HG03095 (cell line): ENCODE measurements around the gene TMEM178B.

Source experiments
- ATAC-seq: cut with Tn5 transposase; IDR thresholded peaks from one replicate; pipeline ENCODE4 v1.9.1; 2021; ENCODE audit warnings: moderate library complexity; ENCODE audit not compliant: unreplicated experiment

TMEM178B gene

DNA sequence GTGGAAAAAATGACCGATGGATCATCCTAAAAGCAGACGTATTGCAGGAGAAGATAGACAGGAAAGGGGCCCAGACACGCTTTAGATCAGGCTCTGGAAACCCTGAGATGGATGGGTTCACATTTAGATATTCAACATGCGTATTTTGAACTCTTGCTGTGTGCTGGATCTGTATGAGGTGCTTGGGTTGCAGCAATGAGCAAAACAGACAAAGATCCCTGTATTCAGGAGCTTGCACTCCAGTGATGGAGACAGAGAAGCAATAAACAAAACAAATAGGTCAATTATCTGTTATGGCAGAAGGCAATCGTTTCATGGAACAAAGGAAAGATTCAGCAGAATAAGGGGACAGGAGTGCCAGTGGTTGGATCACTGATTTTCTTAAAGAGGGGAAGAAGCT lies 275.5 kb downstream of the TMEM178B start:
- ATAC-seq = no peak

DNA sequence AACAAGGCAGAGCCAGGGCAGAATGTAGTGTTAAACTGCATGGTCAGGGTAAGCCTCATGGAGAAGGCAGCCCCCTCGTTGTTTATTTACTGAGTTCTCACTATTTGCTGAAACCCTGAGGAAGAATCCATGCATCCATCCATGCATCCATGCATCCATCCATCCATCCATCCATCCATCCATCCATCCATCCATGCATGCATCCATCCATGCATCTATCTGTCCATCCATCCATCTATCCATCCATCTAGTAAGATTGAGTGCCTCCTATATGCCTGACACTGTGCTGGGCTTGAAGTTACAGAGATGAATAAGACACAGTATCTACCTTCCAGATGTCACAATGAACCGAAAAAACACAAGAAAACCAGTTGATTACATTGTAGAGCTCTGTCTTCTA lies 275.9 kb downstream of the TMEM178B start:
- no peak for ATAC-seq

DNA sequence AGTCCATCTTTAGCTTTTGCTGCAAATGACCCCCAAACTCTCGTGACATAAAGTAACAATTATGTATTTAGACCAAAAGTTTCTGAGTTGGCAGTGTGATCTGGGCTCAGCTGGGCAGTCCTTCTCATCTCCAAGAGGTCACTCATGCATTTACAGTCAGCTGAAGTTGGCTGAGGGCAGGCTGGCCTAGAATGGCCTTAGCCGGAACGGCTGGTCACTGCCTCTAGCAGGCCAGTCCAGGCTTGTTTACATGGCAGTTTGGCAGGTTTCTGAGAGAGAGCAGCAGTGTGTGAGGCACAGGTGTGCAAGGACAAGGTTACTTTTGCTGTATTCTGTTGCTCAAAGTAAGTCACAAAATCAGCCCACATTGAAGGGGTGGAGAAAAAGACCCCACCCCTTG lies 277.3 kb downstream of the TMEM178B start:
- no peak for ATAC-seq

DNA sequence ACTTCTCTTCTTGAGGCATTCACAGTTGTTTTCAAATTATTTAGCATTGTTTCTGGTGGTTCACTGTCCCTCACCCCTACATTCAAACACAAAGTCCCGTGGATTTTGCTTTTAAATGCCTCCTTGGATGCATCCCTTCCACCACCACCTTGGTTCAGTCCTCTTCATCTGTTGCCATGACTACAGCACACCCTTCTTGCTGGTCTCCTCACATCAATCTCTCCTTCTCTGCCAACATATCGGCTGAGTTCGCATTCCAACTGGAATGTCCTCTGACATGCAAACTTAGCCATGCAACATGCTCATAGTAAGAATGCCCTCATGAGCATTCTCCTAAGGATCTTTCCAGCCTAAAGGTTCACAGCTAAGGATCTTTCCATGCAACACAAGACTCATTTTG lies 279.1 kb downstream of the TMEM178B start:
- no peak for ATAC-seq

DNA sequence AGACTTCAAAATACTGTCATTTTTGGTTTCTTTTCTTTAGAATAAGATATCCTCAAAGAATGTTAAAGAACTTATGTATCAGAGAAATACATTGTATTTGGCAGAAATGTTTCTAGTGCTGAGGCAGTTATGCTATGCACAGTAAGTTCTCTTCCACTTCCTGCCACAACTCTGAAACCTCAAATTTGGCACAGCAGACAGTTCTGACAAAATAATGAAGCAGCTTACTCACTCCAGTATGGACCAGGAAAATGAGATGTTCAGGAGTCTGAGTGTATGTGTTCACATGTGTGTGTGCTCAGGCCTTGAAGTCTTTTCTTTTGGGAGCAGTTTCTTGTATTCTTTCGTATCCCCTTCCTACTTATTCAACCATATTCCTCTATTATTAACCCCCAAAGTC lies 280.4 kb downstream of the TMEM178B start:
- no peak for ATAC-seq

DNA sequence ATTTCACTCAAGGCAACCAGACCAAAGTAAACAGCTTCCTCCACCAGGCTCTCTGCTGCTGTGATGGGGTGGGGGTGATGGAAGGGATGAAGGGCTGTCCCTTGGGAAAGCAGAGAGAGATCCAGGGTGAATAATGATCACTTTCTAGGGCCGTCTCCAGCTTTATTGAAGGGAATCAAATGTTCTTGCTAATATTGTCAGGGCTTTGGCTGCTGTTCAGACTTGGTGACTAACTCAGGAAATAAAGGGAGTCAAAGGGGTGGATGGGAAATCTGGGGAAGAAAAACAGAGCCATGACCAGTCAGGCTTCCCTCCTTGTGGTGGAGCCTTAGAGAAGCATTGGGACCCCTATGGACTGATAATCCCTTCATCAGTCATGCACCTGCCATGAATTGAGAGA lies 281.2 kb downstream of the TMEM178B start:
- ATAC-seq = no peak

DNA sequence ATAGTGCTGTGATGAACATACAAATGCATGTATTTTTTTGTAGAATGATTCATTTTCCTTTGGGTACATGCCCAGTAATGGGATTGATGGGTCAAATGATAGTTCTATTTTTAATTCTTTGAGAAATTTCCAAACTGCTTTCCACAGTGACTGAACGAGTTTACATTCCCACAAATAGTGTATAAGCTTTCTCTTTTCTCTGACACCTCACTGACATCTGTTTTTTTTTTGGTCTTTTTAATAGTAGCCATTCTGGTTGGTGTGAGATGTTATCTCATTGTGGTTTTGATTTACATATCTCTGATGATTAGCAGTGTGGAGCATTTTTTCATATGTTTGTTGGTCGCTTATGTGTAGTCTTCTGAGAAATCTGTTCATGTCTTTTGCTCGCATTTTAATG lies 282.3 kb downstream of the TMEM178B start:
- ATAC-seq = no peak

DNA sequence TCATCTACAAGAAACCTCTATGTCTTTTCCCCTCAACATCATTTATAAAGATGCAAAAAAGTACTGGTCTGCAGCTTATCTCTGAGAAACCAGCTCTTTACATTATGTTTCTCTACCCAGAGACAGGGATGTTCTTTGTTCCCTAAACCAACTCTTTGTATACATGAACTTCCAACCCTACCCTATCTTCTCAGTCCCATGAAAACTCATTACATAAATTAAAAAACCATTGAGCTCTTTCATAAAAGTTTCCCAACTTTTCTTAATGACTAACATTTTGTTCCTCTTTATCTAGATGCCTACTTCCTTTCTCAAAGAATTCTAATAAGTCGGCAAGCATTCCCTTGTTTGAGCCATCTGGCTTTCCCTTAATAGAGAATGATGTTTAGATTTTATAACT lies 284.5 kb downstream of the TMEM178B start:
- no peak for ATAC-seq

DNA sequence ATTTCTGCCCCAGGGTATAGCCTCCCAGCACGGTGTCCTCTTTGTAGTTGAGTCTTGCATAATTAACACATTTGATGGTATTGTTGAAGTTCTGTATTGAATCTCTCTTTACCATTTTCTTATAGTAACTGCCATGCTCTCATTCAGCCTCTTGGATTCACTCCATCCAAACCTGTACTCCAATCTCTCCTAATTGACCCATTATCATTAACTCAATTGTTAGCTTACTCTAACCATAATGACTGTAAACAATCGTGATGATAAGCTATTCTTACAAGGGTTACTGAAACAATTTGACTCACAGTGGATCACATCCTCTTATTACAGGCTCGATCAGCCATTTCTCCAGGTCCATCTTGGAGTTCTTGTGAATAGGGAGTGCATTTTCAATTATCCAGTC lies 285.4 kb downstream of the TMEM178B start:
- ATAC-seq = no peak

DNA sequence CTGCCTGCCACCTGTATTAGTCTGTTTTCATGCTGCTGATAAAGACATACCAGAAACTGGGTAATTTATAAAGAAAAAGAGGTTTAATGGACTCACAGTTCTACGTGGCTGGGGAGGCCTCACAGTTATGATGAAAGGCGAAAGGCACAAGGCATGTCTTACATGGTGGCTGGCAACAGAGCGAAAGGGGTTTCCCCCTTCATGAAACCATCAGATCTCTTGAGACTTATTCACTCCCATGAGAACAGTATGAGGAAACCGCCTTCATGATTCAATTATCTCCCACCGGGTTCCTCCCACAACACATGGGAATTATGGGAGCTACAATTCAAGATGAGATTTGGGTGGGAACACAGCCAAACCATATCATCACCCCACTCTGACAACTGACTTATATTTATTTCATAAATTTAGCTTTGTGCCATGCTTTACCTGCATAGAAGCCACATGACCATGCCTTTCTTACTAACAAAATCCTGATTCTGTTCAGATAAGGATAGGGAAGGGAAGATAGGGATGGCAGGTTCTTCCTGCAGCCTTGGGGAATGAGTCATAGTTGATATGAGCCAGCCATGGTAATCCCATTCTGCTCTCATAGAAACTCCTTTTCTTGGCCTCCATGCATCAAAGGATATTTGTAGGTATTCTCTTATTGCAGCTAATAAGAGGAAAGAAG lies 286.0 kb downstream of the TMEM178B start:
- ATAC-seq = no peak

DNA sequence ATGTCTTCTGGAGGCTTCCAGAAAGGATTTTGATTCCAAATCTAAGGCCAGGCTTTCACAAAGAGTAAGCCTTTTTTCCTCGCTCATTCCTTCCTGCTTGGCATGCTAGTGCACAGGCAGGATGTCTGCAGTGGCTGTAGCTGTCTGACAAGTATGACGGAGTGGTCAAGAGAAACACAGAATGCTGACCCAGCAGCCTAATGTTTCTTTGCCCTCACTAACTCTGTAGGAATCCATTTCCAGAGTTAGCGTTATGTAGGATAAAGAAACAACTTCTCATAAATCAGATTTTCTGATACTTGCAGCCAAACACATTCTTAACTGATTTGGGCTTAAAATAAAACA lies 286.5 kb downstream of the TMEM178B start:
- no peak for ATAC-seq

DNA sequence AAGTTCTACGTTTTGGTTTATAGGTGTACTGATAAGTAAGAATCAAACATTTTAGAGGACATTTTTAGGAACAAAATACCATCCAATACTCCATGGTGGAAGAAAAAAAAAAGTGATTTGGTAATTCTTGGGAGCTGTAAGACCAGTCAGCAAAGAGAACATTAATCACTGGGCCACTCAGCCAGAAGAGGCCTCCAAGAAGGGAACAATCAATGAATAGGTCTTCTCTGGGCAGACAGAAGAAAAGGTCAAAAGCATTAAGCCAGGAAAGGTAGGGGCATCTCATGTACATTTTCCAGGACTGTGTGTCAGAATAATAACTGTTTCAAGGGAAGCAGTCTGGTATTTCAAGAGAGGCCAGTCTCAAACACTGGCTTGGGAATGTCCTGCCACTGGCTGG lies 286.9 kb downstream of the TMEM178B start:
- no peak for ATAC-seq

DNA sequence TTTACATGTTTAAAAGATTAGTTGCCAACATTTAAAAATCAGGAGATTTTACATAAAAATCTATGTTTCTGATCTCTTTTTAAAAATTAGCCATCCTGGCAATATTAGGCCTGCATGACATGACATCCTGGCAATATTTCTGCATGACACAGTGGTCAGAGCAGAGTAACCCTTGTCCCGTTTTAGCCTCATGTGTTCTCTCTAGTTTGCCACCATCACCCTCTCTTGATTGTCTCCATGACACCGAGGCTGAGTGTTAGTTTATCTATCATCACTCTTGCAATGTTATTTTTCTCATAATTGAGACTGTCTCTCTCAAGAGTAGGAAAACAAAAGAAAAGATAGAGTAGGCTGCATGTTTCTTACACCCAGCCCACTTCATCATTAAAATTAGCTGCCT lies 287.6 kb downstream of the TMEM178B start:
- ATAC-seq = no peak

DNA sequence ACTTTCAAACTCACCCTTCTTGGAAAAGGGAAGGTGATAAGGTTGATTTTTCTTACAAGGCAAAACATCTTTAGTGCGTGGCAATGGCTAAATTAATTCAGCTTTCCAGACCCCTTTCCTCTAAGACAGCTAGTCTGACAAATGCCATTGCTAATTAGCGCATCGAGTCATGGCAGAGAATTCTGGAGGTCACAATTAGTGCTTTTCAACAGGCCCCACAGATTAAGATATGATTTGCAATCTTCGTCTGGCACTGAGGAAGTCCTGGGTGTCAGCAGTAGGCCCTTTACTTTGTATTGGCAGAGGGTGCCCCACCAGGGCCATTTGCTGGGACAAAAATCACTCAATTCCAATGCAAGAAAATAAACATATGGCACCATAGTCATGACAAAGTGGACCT lies 288.1 kb downstream of the TMEM178B start:
- ATAC-seq = no peak

DNA sequence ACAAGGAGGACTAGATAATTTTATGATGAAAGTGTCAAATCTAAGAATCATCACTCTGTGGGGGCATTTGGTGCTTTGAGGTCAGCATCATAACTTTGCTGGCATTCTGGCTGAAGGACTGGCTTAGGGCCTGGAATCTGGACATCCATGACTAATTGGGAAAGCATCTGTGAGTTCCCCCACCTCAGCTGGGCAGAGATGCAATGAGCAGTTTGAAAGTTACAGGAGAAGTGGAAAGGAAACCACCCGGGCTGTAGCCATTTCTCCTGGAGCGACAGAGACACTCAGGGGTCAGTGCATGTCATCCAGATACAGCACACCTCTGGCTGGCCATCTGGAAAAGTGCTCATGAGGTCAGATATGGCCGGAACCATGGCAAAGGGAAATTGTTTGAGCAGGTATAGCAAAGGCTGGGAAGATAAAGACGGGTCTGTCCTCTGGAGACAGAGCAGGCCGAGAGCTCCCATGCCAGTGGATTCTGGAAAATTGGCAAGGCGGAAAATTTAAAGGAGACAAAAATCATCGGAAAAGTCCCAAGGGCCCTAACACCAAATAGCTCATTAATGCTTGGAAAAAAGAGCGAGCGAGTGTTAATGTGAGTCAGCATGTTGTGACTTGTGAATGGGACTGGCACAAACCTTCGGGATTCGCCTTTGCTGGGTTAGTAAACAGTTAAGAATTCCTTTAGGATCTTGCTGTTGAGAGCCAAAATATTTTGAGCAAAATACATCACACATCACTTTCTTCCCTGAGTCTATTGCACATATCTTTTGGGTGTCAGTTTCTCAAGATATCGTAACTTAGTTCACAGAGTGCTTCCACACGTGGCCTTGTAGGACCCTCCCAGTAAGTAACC lies 288.9 kb downstream of the TMEM178B start:
- ATAC-seq = no peak

DNA sequence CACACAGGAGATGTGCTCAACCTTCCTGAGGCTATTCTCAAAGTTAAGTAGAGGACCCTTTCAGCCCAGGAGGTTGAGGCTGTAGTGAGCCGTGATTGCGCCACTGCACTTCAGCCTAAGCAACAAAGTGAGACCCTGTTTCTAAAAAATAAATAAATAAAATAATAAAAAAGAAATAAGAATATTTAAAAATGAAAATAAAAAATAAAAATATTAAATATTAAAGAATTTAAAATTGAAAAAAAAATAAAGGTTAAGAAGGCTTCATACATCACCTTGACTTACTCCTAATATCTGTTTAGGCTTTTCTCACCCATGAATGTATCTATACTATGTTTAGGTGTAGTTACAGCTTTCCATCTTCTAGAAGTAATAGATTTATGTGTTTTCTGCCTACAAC lies 289.9 kb downstream of the TMEM178B start:
- no peak for ATAC-seq

DNA sequence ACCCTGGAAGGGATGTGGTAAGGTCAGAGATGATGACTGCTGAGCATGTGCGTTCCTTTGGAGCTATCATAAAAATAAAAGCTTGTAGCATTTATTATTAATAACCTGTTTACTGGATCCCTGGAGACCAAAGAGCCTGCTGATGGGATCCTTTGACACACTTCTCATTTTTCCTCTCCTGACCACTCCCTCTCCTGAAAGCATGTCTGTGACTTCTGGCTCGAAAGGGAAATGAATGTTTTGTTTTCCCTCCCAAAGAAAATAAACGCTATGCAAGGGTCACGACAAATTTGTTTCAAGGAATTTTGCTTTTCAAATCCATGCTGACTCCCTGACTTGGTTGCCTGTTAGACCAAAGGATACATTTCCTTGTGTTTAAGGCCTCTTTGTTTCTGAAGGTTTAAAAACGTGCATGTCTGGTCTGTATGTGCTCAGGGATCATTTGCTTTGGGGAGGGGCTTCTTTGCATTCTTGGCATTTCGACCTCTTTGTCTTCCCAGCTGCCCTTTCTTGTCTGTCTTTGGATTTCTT lies 292.3 kb downstream of the TMEM178B start:
- no peak for ATAC-seq

DNA sequence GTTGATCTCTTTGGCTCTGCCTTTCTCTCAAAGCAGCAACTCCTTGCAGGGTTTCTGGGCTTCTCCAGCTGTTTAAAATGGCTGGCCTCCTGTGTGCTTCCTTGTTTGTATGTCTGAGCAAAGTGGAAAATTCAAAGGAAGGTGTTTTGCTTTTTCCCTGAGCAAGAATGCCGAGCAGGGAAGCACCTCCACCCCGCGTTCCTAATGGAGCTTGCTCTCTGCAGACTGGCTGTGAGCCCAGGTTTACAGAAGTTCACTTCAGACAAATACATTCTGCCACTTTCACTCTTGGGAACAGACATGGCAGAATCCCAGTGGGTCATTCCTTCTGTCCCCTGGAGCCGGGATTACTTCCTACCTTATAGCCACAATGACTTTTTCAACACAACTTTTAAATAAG lies 295.6 kb downstream of the TMEM178B start:
- no peak for ATAC-seq

DNA sequence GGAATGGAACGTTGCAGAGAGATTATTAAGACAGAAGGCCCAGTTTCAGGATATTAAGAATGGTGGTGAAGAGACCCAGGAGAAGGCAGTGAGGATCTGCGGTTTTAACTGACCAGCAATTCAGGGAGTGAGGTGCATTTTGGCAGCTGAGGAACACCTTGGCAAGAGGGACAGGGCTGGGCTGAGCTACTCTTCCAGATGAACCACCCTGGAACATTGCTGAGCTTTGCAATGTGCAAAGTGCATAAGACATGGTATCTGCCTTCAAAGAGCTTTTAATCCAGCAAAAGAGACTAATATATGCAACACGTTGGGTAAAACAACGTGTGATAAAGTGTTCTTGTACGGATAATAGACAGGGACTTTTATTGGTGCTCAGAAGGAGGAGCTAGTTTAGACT lies 296.3 kb downstream of the TMEM178B start:
- ATAC-seq = no peak

DNA sequence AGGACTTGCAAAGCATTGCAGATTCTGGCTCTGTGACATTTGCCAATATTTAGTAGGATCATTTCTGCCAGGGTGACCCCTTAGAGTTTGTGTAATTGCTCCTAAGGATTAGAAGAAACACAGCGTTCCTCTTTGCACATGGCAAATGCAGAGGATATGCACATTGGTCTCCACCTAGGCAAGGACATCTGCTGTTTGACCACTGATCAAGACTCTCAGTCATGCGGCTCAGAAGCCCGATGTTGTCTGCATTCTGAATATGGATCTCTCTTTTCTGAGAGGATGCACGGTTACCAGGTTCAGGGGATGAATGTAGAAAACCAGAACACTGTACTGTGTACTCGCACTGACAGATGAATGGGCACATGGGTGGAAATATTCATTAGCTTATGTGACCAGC lies 296.8 kb downstream of the TMEM178B start:
- no peak for ATAC-seq

DNA sequence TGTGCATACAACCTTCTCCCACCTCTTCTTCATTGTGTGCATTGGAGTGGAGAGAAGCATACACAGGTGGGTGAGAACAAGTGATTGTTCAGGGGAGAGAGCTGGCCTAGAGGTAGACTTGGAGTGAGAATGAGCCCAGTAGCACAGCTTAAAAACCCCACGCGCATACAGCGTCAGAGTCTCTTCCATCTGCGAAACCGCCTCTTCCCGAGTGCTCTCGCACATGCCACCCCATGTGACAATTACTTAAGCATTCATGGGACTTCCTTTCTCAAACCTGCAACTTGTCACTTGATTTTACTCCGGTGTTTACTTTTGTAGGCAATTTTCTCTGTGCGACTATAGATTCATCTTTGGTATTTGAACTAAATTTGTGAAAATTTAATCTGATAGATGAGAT lies 300.6 kb downstream of the TMEM178B start:
- no peak for ATAC-seq

DNA sequence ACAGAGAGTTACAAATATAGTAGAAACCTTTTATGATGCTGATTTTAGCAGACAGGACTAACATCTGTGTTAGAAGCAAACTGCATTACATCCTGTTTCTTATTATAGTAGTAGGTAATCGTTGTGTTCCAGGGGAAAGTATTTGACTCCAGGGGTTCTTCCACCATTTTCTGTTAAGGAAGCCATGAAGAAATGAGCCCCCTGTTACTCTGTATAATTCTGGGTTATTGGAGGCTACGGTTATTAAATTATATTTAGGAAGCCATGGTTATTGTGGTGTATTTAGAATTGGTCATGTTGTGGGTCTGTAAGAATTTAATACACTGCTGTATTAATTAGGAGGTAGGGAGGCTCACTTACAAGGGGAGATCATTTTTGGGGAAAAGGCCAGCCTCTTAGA lies 301.6 kb downstream of the TMEM178B start:
- no peak for ATAC-seq
